GM10266 (cell line): ENCODE measurements around the gene CIZ1.

ENCODE experiments used
- DNase-seq: peaks from one replicate; pipeline ENCODE4 v3.0.0; 2012; ENCODE audit errors: extremely low spot score
- TF ChIP-seq, protein P1 (sequence below): IDR thresholded peaks from 2 replicates; pipeline ENCODE4 v1.5.1; 2012; ENCODE audit warnings: mild to moderate bottlenecking, low read depth; ENCODE audit not compliant: control insufficient read depth, insufficient read depth; ENCODE audit errors: missing control alignments

The CIZ1 gene

DNA sequence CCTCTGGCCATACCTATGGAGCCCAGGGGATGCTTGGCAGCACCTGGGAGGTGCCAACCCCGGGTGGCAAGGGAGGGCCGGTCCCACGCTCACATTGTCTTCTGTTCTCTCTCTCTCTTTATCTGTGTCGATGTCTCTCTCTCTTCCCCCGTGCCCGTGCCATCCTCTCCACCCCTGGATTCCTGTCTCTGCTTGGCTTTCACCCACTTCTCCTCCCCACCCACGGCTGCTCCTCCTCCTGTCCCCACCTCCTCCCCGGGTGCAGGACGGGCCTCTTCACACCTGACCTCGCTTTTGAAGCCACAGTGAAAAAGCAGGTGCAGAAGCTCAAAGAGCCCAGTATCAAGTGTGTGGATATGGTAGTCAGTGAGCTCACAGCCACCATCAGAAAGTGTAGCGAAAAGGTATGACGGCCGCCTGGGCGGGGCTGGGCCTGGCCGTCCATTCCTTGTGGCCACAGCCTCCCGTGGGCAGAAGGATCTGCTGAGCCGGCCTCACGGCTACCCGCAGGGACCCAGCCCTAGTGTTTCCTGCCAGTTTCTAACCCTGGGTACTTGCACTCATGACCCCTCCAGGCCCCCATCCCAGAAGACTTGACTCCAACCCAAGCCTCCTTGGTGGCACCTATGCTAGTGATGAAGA lies 34.5 kb upstream of the CIZ1 start:
- TF ChIP-seq, protein P1, sequence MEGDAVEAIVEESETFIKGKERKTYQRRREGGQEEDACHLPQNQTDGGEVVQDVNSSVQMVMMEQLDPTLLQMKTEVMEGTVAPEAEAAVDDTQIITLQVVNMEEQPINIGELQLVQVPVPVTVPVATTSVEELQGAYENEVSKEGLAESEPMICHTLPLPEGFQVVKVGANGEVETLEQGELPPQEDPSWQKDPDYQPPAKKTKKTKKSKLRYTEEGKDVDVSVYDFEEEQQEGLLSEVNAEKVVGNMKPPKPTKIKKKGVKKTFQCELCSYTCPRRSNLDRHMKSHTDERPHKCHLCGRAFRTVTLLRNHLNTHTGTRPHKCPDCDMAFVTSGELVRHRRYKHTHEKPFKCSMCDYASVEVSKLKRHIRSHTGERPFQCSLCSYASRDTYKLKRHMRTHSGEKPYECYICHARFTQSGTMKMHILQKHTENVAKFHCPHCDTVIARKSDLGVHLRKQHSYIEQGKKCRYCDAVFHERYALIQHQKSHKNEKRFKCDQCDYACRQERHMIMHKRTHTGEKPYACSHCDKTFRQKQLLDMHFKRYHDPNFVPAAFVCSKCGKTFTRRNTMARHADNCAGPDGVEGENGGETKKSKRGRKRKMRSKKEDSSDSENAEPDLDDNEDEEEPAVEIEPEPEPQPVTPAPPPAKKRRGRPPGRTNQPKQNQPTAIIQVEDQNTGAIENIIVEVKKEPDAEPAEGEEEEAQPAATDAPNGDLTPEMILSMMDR: no peak
- DNase-seq: no peak

DNA sequence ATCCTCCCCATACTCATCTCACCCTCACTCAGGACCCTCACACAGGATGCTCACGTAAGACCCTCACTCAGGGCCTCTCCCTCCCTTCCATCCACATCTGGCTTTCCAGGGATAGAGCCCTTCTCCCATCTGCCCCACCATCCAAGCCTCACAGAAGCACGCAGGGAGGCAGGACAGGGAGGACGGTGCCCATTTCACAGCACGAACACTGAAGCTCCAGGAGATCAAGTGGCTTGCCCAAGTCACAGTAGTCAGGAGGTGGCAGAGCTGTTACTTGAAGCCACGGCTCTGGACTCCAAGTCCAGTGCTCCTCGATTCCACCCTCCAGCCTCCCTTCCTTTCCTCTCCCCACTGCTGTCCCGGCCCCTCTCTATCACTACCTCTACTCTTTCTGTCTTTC lies 33.5 kb upstream of the CIZ1 start:
- no peak for DNase-seq
- TF ChIP-seq, protein P1: no peak

DNA sequence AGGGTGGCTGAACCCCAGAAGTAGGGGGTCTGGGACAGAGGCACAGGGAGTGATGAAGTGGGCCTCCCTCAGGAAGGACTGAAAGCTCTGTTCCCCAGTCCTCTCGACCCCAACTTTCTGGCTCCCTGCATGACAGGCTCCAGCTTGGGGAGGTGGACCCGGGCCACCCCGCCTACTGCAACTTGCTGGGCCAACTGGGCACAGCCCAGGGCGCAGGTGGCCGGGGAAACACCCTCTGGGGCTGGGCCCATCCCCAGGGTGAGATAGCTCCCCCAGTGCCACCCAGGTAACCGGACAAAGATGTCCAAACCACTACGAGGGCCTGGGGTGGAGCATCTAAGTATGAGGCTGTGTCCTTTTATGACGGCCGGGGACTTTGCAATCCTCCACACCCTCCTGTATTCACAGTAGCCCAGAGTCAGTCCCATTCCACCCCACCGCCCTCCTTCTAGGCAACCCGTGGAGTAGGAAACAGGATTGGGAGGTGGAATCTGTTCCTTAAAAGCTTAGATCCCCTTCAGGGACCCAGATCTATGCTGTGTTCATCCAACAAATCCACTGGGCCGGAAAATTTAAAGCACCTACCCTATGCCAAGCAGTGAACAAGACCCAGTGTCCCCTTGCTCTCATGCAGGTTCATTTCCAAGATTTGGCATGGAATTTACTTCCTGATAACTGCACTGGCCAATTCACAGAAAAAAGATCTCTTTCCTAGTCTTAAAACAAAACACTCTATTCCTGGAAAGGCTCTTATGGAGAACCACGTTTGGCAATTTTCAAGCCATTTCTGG lies 31.7 kb upstream of the CIZ1 start:
- no peak for DNase-seq
- TF ChIP-seq, protein P1: no peak

DNA sequence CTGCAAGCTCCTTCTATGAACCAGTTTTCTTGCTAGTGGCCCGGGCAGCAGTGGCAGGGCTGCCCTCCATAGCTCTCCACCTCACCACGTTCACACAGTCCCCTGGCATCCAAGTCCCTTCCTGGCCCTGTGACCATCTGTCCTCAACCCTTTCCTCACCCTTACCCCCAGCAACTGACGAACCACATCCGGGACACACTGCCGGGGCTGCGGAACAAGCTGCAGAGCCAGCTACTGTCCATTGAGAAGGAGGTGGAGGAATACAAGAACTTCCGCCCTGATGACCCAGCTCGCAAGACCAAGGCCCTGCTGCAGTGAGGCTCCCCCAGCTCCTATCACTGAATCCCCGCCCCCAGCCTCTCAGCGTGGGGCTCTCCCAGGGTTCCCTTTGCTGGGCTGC lies 30.7 kb upstream of the CIZ1 start:
- DNase-seq: no peak
- TF ChIP-seq, protein P1: no peak

DNA sequence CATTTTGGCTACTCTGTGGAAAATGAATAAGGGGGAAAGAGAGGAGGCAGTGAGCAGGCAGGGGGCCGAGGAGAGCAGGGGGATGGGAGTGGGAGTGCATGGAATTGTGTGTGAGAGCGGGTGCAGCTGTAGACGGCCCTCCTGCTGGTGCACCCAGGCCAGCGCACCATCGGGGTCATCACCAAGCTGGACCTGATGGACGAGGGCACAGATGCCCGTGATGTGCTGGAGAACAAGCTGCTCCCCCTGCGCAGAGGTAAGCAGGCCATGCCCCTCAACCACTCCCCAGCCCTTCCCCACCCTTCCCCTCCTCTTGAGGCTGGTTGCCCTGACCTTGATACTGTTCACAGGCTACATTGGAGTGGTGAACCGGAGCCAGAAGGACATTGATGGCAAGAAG lies 28.5 kb upstream of the CIZ1 start:
- no peak for DNase-seq
- TF ChIP-seq, protein P1: no peak

DNA sequence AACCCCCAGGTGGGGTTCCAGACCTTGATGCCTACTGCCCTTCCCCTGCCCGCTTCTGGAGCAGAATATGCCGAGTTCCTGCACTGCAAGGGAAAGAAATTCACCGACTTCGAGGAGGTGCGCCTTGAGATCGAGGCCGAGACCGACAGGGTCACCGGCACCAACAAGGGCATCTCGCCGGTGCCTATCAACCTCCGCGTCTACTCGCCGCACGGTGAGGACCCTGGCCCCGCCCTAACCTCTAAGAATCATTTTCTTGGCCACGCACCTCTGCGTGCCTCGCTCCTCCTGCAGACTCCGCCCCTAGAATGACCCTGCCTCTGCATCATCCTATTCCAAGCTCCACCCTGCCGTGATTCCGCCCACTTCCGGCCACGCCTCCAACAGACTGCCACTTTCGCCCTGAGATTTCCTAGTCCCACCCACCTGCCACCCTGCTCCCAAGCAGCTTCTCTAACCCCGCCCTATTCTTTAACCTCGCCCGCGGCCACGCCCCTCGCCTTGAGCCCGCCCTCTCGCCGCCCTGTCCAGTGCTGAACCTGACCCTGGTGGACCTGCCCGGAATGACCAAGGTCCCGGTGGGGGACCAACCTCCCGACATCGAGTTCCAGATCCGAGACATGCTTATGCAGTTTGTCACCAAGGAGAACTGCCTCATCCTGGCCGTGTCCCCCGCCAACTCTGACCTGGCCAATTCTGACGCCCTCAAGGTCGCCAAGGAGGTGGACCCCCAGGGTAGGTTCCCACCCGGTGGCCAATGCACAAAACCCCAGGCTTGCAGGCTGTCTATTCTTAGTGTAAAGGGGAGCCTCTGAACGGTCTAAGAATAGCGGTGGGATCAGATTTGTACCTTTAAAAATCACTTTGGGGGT lies 27.4 kb upstream of the CIZ1 start:
- DNase-seq: peak; percentile 98

More for the DNA sequence above, 27.4 kb upstream of the CIZ1 start:
- TF ChIP-seq, protein P1: no peak
